ENCODE data around the gene KAZN.

DNA sequence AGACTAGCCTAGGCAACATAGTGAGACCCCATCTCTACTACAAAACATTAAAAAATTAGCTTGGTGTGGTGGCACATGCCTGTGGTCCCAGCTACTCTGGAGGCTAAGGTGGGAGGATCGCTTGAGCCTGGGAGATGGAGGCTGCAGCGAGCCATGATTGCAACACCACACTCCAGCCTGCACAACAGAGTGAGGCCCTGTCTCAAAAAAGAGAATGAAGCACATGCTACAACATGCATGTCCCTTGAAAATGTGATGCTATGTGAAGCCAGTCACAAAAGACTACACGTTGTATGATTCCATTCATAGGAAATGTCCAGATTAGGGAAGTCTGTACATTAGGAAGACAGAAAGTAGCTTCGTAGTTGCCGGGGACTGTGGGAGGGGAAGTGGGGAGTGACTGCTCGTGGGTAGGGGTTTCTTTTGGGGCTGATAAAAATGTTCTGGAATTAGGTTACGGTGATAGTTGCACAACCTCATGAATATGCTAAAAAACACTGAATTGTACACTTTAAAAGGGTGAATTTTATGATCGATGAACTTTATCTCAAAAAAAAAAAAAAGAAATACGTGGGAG lies 202.1 kb downstream of the KAZN start:
- TF ChIP-seq, protein P1, sequence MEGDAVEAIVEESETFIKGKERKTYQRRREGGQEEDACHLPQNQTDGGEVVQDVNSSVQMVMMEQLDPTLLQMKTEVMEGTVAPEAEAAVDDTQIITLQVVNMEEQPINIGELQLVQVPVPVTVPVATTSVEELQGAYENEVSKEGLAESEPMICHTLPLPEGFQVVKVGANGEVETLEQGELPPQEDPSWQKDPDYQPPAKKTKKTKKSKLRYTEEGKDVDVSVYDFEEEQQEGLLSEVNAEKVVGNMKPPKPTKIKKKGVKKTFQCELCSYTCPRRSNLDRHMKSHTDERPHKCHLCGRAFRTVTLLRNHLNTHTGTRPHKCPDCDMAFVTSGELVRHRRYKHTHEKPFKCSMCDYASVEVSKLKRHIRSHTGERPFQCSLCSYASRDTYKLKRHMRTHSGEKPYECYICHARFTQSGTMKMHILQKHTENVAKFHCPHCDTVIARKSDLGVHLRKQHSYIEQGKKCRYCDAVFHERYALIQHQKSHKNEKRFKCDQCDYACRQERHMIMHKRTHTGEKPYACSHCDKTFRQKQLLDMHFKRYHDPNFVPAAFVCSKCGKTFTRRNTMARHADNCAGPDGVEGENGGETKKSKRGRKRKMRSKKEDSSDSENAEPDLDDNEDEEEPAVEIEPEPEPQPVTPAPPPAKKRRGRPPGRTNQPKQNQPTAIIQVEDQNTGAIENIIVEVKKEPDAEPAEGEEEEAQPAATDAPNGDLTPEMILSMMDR (IDR thresholded peaks at IDR 0.05), result no peak
- no peak for TF ChIP-seq EP300 (IDR thresholded peaks at IDR 0.05)
